Activated naive CD4-positive, alpha-beta T cell treated with anti-CD3 and anti-CD28 coated beads, Interleukin-2, amount 10 ng/mL, durations not matched to agents 7 days and 5 days (primary cell): ENCODE data around the gene ANK2.

Experiments used
- CTCF ChIA-PET: fragments of 350-600 bp; sonication (Branson Sonifier 250); formaldehyde crosslinking; loops from one replicate; lab custom pipeline; 2021; ENCODE audit warnings: antibody characterized with exemption; lab: Charles Lee
- DNase-seq: peaks from one replicate; pipeline ENCODE4 v3.0.0-alpha.2; 2020
- H3K27ac Mint-ChIP-seq: one replicate; pipeline ENCODE4 v1.8.0; 2021; ENCODE audit warnings: mild to moderate bottlenecking, moderate library complexity, mixed read lengths
- H3K27me3 Mint-ChIP-seq: one replicate; pipeline ENCODE4 v1.8.0; 2021; ENCODE audit warnings: mild to moderate bottlenecking, mixed read lengths
- H3K36me3 Mint-ChIP-seq: one replicate; pipeline ENCODE4 v1.8.0; 2021; ENCODE audit warnings: mixed read lengths
- H3K4me1 Mint-ChIP-seq: one replicate; pipeline ENCODE4 v1.8.0; 2021; ENCODE audit warnings: mixed read lengths
- H3K4me3 Mint-ChIP-seq: one replicate; pipeline ENCODE4 v1.8.0; 2021; ENCODE audit warnings: mild to moderate bottlenecking, moderate library complexity, mixed read lengths
- H3K9me3 Mint-ChIP-seq: one replicate; pipeline ENCODE4 v1.8.0; 2021; ENCODE audit warnings: mixed read lengths

Gene ANK2

GRCh38 chr4:113332701-113333100, 283.2 kb downstream of the ANK2 start:
- Mint-ChIP-seq H3K27me3 (no peaks in the 10 kb centered on the region), H3K27ac (no peak overlapping the region)
- CTCF ChIA-PET: no interaction called here

DNA sequence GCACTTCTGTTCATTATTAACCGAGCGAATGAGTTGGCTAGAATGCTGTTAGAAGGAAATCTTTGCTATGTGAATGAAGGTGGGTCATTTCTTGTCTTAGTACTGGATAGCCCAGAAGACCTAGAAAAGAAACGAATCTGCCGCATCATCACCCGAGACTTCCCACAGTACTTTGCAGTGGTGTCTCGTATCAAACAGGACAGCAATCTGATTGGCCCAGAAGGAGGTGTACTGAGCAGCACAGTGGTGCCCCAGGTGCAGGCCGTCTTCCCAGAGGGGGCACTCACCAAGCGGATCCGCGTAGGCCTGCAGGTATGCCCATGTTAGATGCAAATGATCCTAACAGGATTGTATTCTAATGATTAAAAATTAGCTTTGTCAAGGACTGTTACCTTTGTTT, 286.3 kb downstream of the ANK2 start:
- H3K9me3 Mint-ChIP-seq: no peaks in the 10 kb centered on the region
- H3K4me1 Mint-ChIP-seq: no peaks in the 10 kb centered on the region
- H3K27ac Mint-ChIP-seq: no peak overlapping the region
- no peaks in the 10 kb centered on the region for H3K27me3 Mint-ChIP-seq
- CTCF ChIA-PET: interaction anchor here (1.0 kb wide), 1 partner anchor 19 kb away, joined by 3 read pairs; no protein-coding TSS in a partner anchor
- no peak for DNase-seq
- no peak overlapping the region for H3K4me3 Mint-ChIP-seq
- H3K36me3 Mint-ChIP-seq: no peaks in the 10 kb centered on the region

More at GRCh38 chr4:113332701-113333100, 283.2 kb downstream of the ANK2 start:
- DNase-seq: no peak
- H3K4me3 Mint-ChIP-seq: no peak overlapping the region
- no peaks in the 10 kb centered on the region for H3K36me3 Mint-ChIP-seq
- no peaks in the 10 kb centered on the region for H3K9me3 Mint-ChIP-seq
- no peaks in the 10 kb centered on the region for H3K4me1 Mint-ChIP-seq

DNA sequence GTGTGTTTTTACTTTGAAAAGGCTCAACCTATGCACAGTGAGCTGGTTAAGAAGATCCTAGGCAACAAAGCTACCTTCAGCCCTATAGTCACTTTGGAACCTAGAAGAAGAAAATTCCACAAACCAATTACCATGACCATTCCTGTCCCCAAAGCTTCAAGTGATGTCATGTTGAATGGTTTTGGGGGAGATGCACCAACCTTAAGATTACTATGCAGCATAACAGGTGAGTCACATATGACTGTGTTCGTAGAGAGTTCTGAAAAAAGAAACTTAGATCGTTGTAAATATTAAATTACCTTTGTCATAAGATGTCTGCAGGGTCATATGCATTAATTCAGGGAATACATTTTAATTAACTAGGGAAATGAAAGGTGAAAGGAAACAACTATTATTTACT, 287.1 kb downstream of the ANK2 start:
- H3K9me3 Mint-ChIP-seq: no peaks in the 10 kb centered on the region
- CTCF ChIA-PET: no interaction called here
- H3K27me3 Mint-ChIP-seq: no peaks in the 10 kb centered on the region
- no peaks in the 10 kb centered on the region for H3K4me1 Mint-ChIP-seq
- H3K27ac Mint-ChIP-seq: no peak overlapping the region
- no peak for DNase-seq
- no peaks in the 10 kb centered on the region for H3K36me3 Mint-ChIP-seq
- H3K4me3 Mint-ChIP-seq: no peak overlapping the region

- Mint-ChIP-seq H3K27me3 (no peaks in the 10 kb centered on the region), H3K4me3 (no peak overlapping the region), H3K4me1 (no peaks in the 10 kb centered on the region), H3K36me3 (no peaks in the 10 kb centered on the region), H3K9me3 (no peaks in the 10 kb centered on the region), H3K27ac (no peak overlapping the region)
- no peak for DNase-seq
- CTCF ChIA-PET: no interaction called here
These were observed 290.0 kb downstream of the ANK2 start for GRCh38 chr4:113339430-113339813.

GRCh38 chr4:113344100-113344499, 294.6 kb downstream of the ANK2 start:
- Mint-ChIP-seq H3K4me1 (no peaks in the 10 kb centered on the region), H3K27ac (no peak overlapping the region), H3K36me3 (no peaks in the 10 kb centered on the region), H3K4me3 (no peak overlapping the region), H3K27me3 (no peaks in the 10 kb centered on the region), H3K9me3 (no peaks in the 10 kb centered on the region)
- CTCF ChIA-PET: interaction anchor here (1.4 kb wide), 1 partner anchor 11 kb away, joined by 4 read pairs; no protein-coding TSS in a partner anchor
- DNase-seq: no peak

DNA sequence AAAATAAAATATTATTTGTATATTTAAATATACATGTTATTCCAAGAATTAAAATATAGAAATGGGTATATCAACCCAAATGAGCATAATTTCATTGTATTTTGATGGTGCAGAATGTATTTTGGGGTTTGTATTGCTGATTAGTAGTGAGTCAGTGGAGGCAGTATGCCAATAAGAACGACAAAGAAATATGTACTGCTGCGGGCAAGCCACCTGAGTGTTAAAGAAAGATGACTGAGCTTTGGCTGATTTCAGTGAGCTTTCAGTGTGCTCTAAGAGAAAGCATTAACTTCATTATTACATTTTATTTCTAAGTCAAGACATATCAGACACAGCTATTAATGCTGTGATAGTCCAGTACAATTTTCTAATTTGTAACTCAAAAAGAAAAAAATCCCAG, 297.8 kb downstream of the ANK2 start:
- Mint-ChIP-seq H3K9me3 (no peaks in the 10 kb centered on the region), H3K4me3 (no peak overlapping the region), H3K27ac (no peak overlapping the region), H3K27me3 (no peaks in the 10 kb centered on the region), H3K36me3 (no peaks in the 10 kb centered on the region), H3K4me1 (peaks cover 5% of the 10 kb centered on the region)
- DNase-seq: no peak
- CTCF ChIA-PET: no interaction called here

DNA sequence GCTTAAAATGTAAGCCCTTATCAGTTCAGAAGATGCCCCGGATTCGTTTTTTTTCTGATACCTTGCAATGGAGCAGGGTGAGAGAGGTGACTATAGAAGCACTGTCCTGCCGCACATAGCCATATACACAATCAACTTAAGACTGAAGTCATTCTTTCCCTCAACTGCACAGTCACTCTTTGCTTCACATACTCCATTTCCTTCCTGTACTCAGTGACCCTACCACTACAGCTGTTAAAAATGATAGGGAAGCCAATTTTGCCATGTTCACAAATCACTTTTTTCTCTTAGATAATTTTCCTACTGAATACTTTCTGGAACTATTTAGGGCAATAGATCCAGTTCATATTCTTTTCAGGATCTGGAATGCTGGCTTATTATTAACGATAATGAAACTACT, 300.0 kb downstream of the ANK2 start:
- H3K4me3 Mint-ChIP-seq: no peak overlapping the region
- peaks cover 6% of the 10 kb centered on the region for H3K4me1 Mint-ChIP-seq
- H3K27me3 Mint-ChIP-seq: peaks cover 18% of the 10 kb centered on the region
- H3K36me3 Mint-ChIP-seq: no peaks in the 10 kb centered on the region
- CTCF ChIA-PET: interaction anchor here (0.6 to 1.0 kb wide), 2 partner anchors 44 to 105 kb away, joined by 3 to 4 read pairs; no protein-coding TSS in a partner anchor
- H3K27ac Mint-ChIP-seq: no peak overlapping the region
- no peak for DNase-seq
- no peaks in the 10 kb centered on the region for H3K9me3 Mint-ChIP-seq

- no peak overlapping the region for H3K27ac Mint-ChIP-seq
- CTCF ChIA-PET: interaction anchor here (0.6 to 1.0 kb wide), 2 partner anchors 43 to 432 kb away, joined by 4 read pairs; no protein-coding TSS in a partner anchor
These were observed 301.1 kb downstream of the ANK2 start for GRCh38 chr4:113350576-113350975.

GRCh38 chr4:113355550-113356371, 306.3 kb downstream of the ANK2 start:
- no peaks in the 10 kb centered on the region for H3K36me3 Mint-ChIP-seq
- peaks cover 23% of the 10 kb centered on the region for H3K4me1 Mint-ChIP-seq
- H3K27me3 Mint-ChIP-seq: peaks cover 53% of the 10 kb centered on the region
- peak overlapping the region; percentile 80 for H3K27ac Mint-ChIP-seq
- DNase-seq: peak; percentile 76
- peaks cover 14% of the 10 kb centered on the region for H3K9me3 Mint-ChIP-seq
- CTCF ChIA-PET: interaction anchor here (0.6 to 1.7 kb wide), 3 partner anchors 12 to 31 kb away, joined by 3 to 4 read pairs (median 3); no protein-coding TSS in a partner anchor
- H3K4me3 Mint-ChIP-seq: peak overlapping the region; percentile 6

More at GRCh38 chr4:113350576-113350975, 301.1 kb downstream of the ANK2 start:
- peaks cover 23% of the 10 kb centered on the region for H3K27me3 Mint-ChIP-seq
- H3K4me1 Mint-ChIP-seq: peaks cover 18% of the 10 kb centered on the region
- H3K4me3 Mint-ChIP-seq: no peak overlapping the region
- DNase-seq: no peak
- no peaks in the 10 kb centered on the region for H3K36me3 Mint-ChIP-seq
- H3K9me3 Mint-ChIP-seq: no peaks in the 10 kb centered on the region

- no peaks in the 10 kb centered on the region for H3K36me3 Mint-ChIP-seq
- H3K9me3 Mint-ChIP-seq: peaks cover 14% of the 10 kb centered on the region
- peaks cover 54% of the 10 kb centered on the region for H3K27me3 Mint-ChIP-seq
- peaks cover 23% of the 10 kb centered on the region for H3K4me1 Mint-ChIP-seq
- H3K4me3 Mint-ChIP-seq: no peak overlapping the region
- no peak for DNase-seq
- H3K27ac Mint-ChIP-seq: peak overlapping the region; percentile 80
- CTCF ChIA-PET: interaction anchor here (0.6 kb wide), 1 partner anchor 32 kb away, joined by 3 read pairs; no protein-coding TSS in a partner anchor
These were observed 307.0 kb downstream of the ANK2 start for GRCh38 chr4:113356453-113356852.

DNA sequence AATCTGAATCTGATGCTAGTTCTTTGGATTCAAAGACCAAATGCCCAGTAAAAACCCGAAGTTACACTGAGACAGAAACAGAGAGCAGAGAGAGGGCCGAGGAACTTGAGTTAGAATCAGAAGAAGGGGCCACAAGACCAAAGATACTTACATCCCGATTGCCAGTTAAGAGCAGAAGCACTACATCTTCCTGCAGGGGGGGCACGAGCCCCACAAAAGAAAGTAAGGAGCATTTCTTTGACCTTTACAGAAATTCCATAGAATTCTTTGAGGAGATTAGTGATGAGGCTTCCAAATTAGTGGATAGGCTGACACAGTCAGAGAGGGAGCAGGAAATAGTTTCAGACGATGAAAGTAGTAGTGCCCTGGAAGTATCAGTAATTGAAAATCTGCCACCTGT, 309.3 kb downstream of the ANK2 start:
- CTCF ChIA-PET: no interaction called here
- Mint-ChIP-seq H3K27me3 (peaks cover 42% of the 10 kb centered on the region), H3K36me3 (no peaks in the 10 kb centered on the region), H3K4me3 (no peak overlapping the region), H3K9me3 (peaks cover 14% of the 10 kb centered on the region), H3K27ac (no peak overlapping the region), H3K4me1 (peaks cover 23% of the 10 kb centered on the region)
- DNase-seq: no peak

DNA sequence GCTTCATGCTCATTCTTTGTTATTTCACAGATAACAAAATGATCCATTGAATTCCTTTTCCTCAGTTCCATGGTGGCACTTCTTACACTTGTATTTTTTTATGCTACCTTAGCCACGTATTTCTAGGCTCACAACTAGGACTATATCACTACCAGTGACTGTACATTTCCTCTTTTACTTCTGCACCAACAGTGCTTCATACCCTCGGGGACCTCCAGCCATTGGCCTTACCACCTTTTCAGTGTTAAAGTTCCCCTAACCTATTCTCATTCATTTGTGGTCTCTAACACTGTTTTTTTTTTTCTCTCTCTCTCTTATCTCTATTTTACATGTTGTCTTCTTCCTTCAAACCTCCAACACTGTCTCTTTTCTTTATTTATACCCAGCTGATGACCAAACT, 315.9 kb downstream of the ANK2 start:
- CTCF ChIA-PET: no interaction called here
- no peak overlapping the region for H3K4me3 Mint-ChIP-seq
- no peaks in the 10 kb centered on the region for H3K36me3 Mint-ChIP-seq
- H3K27me3 Mint-ChIP-seq: peaks cover 7% of the 10 kb centered on the region
- no peaks in the 10 kb centered on the region for H3K9me3 Mint-ChIP-seq
- DNase-seq: no peak
- H3K27ac Mint-ChIP-seq: no peak overlapping the region
- no peaks in the 10 kb centered on the region for H3K4me1 Mint-ChIP-seq

- no peak for DNase-seq
- Mint-ChIP-seq H3K36me3 (no peaks in the 10 kb centered on the region), H3K4me1 (no peaks in the 10 kb centered on the region), H3K27me3 (peaks cover 3% of the 10 kb centered on the region), H3K4me3 (no peak overlapping the region), H3K9me3 (no peaks in the 10 kb centered on the region), H3K27ac (no peak overlapping the region)
- CTCF ChIA-PET: no interaction called here
These were observed 318.6 kb downstream of the ANK2 start for GRCh38 chr4:113368056-113368455.

GRCh38 chr4:113371111-113371510, 321.7 kb downstream of the ANK2 start:
- DNase-seq: no peak
- no peak overlapping the region for H3K4me3 Mint-ChIP-seq
- no peaks in the 10 kb centered on the region for H3K36me3 Mint-ChIP-seq
- no peaks in the 10 kb centered on the region for H3K4me1 Mint-ChIP-seq
- H3K9me3 Mint-ChIP-seq: no peaks in the 10 kb centered on the region
- peaks cover 3% of the 10 kb centered on the region for H3K27me3 Mint-ChIP-seq
- CTCF ChIA-PET: no interaction called here
- no peak overlapping the region for H3K27ac Mint-ChIP-seq
